ENCODE data around the gene EFCC1.

- no peak for TF ChIP-seq CTCF (conservative IDR thresholded peaks at IDR 0.05; ENCODE audit: low read length)
- no peak for TF ChIP-seq EZH2phosphoT487 (IDR thresholded peaks at IDR 0.05; ENCODE audit: borderline replicate concordance, low read depth, low read length)
These were observed 3.7 kb downstream of the EFCC1 start for GRCh38 chr3:129004639-129005295.

All from OCI-LY7 (cell line).